Esophagus squamous epithelium (tissue), 5 donors: ENCODE data around the gene APH1B. TPM values are rescaled to one million over a fixed set of nuclear protein-coding genes. Genes with fewer than 3 reads are reported as not detected.

Source experiments
- DNase-seq: peaks from one replicate; lab custom pipeline; 2025; lab: John Stamatoyannopoulos, UW
- H3K27ac ChIP-seq, 4 donors: fragments of 200-600 bp; sonication (generic); one replicate each; pipeline ENCODE4 v1.5.1; 2016 to 2019; ENCODE audit warnings: mild to moderate bottlenecking in 1 of 4
- H3K27me3 ChIP-seq, 4 donors: fragments of 200-600 bp; sonication (generic); 1 replicate in 3 of 4; 2 replicates in 1 of 4; pipeline versions ENCODE4 v1.5.1 to v1.6.0; 2017 to 2021; ENCODE audit warnings: antibody characterized with exemption in 1 of 4
- H3K36me3 ChIP-seq, 3 donors: fragments of 200-600 bp; sonication (generic); one replicate each; pipeline ENCODE4 v1.5.1; 2016 to 2019
- H3K4me1 ChIP-seq, 3 donors: fragments of 200-600 bp; sonication (generic); one replicate each; pipeline ENCODE4 v1.5.1; 2017 to 2019
- H3K4me3 ChIP-seq, 4 donors: fragments of 200-600 bp; sonication (generic); 1 replicate in 3 of 4; 2 replicates in 1 of 4; pipeline ENCODE4 v1.5.1; 2016 to 2019; ENCODE audit warnings: mild to moderate bottlenecking in 2 of 4, moderate library complexity in 1 of 4
- H3K9me3 ChIP-seq, 3 donors: fragments of 200-600 bp; sonication (generic); one replicate each; pipeline ENCODE4 v1.5.1; 2016 to 2019
- POLR2A ChIP-seq, 4 donors: fragments of 450-650 bp; IDR thresholded peaks; one replicate each; pipeline ENCODE4 v1.6.1; 2017; ENCODE audit warnings: antibody characterized with exemption in 4 of 4, mild to moderate bottlenecking in 4 of 4, moderate library complexity in 3 of 4
- WGBS, 2 donors: methylation state at CpG; one replicate each; pipeline ENCODE4 v1.1.5; 2018; 5-methylcytosine and 5-hydroxymethylcytosine counted together
- intact Hi-C: fragments of 100-400 bp; cut with DNase I; formaldehyde crosslinking; loops from one replicate; pipeline ENCODE4 v1.15.0; 2022
- total RNA-seq, 4 donors: library from RNA; depleted of rRNA; stranded (reverse); fragments of >200 nt; gene quantifications; one replicate each; pipeline ENCODE4 v1.1.0, GENCODE V29; 2016
- TF ChIP-seq, protein P1 (sequence below), 6 experiments: fragments of 450-650 bp in 4 of 6; fragments of 200-600 bp in 2 of 6; sonication (generic) in 2 of 6; IDR thresholded peaks; one replicate each; pipeline ENCODE4 v1.5.1; 2016 to 2019; ENCODE audit warnings: antibody characterized with exemption in 6 of 6, mild to moderate bottlenecking in 4 of 6, moderate library complexity in 4 of 6
- donor health status: DM: yes; HTN: yes; CAD: no.

APH1B gene
- total RNA-seq, 4 donors from 2014 or later = 0.53 to 7.8 (median 3.3) TPM

DNA sequence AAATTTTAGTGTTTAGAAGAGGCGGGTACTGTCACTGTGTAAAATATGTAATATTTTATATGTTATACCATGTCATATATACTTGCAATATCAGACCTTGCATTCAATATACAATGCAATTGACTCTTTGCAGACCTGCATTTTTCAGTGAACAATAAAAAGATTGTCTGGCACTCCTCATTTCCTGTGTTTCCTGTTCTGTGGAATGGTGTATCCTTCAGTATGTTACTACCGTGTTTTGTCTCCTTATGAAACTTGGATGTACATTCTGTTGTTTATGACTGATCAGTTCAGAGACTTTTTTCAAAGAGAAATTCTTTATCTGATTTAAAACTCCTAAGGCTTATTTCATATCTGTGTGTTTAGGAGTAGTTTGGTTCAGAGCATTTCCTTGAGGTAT lies 31.5 kb downstream of the APH1B start:
- intact Hi-C loops = no loop called here
- Histone ChIP-seq H3K27ac (no peak overlapping the region), H3K36me3 (peaks cover 0 to 26% (median 0%) of the 10 kb centered on the region in 3 donors), H3K27me3 (no peaks in the 10 kb centered on the region), H3K9me3 (no peaks in the 10 kb centered on the region), H3K4me1 (peaks cover 0 to 18% (median 0%) of the 10 kb centered on the region in 3 donors), H3K4me3 (no peak overlapping the region)
- WGBS, 2 donors = 70 to 71% methylated on average over 2 of the region's 2 CpGs
- DNase-seq = no peak
- TF ChIP-seq, protein P1, sequence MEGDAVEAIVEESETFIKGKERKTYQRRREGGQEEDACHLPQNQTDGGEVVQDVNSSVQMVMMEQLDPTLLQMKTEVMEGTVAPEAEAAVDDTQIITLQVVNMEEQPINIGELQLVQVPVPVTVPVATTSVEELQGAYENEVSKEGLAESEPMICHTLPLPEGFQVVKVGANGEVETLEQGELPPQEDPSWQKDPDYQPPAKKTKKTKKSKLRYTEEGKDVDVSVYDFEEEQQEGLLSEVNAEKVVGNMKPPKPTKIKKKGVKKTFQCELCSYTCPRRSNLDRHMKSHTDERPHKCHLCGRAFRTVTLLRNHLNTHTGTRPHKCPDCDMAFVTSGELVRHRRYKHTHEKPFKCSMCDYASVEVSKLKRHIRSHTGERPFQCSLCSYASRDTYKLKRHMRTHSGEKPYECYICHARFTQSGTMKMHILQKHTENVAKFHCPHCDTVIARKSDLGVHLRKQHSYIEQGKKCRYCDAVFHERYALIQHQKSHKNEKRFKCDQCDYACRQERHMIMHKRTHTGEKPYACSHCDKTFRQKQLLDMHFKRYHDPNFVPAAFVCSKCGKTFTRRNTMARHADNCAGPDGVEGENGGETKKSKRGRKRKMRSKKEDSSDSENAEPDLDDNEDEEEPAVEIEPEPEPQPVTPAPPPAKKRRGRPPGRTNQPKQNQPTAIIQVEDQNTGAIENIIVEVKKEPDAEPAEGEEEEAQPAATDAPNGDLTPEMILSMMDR (IDR thresholded peaks at IDR 0.05) = no peak
- TF ChIP-seq POLR2A (IDR thresholded peaks at IDR 0.05) = no peak

DNA sequence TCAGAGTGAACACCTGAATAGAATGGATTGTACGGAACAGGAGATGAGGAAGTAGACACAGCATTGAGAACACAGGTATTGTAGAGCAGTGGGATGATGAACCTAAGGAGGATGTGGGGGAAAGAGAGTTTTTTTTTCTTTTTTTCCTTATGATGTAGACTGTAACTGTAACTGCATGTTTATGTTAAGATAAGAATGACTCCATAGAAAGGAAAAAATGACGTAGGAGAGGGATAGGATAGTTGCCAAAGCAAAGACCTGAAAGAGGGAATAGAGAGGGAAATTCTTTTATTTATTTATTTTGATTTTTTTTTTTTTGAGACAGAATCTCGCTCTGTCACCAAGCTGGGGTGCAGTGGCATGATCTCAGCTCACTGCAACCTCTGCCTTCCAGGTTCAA lies 33.2 kb downstream of the APH1B start:
- no peak for TF ChIP-seq POLR2A (IDR thresholded peaks at IDR 0.05)
- DNase-seq = no peak
- Histone ChIP-seq H3K9me3 (no peaks in the 10 kb centered on the region), H3K4me1 (peaks cover 0 to 18% (median 0%) of the 10 kb centered on the region in 3 donors), H3K36me3 (peaks cover 0 to 13% (median 0%) of the 10 kb centered on the region in 3 donors), H3K27ac (no peak overlapping the region), H3K4me3 (no peak overlapping the region), H3K27me3 (no peaks in the 10 kb centered on the region)
- WGBS, 2 donors = 88 to 95% methylated on average over 3 of the region's 3 CpGs
- intact Hi-C loops = no loop called here

DNA sequence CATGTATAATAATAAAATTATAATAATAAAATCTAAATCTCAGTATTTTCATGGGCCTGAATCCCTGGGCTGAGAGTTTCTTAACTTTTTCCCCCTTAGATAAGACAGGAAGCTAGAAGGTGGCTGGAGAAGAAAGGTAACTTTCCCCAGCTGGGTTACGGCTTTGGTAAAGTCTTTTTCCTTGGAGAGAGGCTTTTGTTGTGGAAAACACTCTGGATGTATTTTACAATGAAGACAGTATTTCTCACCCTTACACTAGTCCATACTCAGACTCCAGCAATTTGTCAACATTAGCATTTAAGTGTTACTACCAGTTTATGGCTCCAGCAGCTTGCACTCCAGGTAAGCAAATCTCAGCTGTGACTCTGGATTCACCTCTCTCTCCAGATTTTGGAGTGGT lies 34.9 kb downstream of the APH1B start:
- H3K36me3 ChIP-seq = no peaks in the 10 kb centered on the region
- 89 to 100% methylated on average over 1 of the region's 1 CpG for WGBS, 2 donors
- DNase-seq = no peak
- TF ChIP-seq, protein P1 (IDR thresholded peaks at IDR 0.05) = no peak
- TF ChIP-seq POLR2A (IDR thresholded peaks at IDR 0.05) = no peak
- H3K27me3 ChIP-seq = no peaks in the 10 kb centered on the region
- peaks cover 0 to 9% (median 0%) of the 10 kb centered on the region in 3 donors for H3K4me1 ChIP-seq
- H3K9me3 ChIP-seq = no peaks in the 10 kb centered on the region
- intact Hi-C loops = no loop called here
- no peak overlapping the region for H3K4me3 ChIP-seq
- H3K27ac ChIP-seq = no peak overlapping the region

GRCh38 chr15:63313825-63314224 lies 36.4 kb downstream of the APH1B start:
- no peak for DNase-seq
- Histone ChIP-seq H3K36me3 (no peaks in the 10 kb centered on the region), H3K4me1 (peaks cover 0 to 5% (median 0%) of the 10 kb centered on the region in 3 donors), H3K27ac (no peak overlapping the region), H3K4me3 (no peak overlapping the region), H3K9me3 (no peaks in the 10 kb centered on the region), H3K27me3 (no peaks in the 10 kb centered on the region)
- 85 to 89% methylated on average over 4 of the region's 4 CpGs for WGBS, 2 donors
- no peak for TF ChIP-seq POLR2A (IDR thresholded peaks at IDR 0.05)
- TF ChIP-seq, protein P1 (IDR thresholded peaks at IDR 0.05) = no peak
- intact Hi-C loops = no loop called here

GRCh38 chr15:63314409-63314808 lies 37.0 kb downstream of the APH1B start:
- intact Hi-C loops = no loop called here
- Histone ChIP-seq H3K27me3 (no peaks in the 10 kb centered on the region), H3K4me3 (no peak overlapping the region), H3K4me1 (no peaks in the 10 kb centered on the region), H3K36me3 (no peaks in the 10 kb centered on the region), H3K9me3 (no peaks in the 10 kb centered on the region), H3K27ac (no peak overlapping the region)
- DNase-seq = no peak
- TF ChIP-seq, protein P1 (IDR thresholded peaks at IDR 0.05) = no peak
- no peak for TF ChIP-seq POLR2A (IDR thresholded peaks at IDR 0.05)
- 64 to 68% methylated on average over 2 of the region's 2 CpGs for WGBS, 2 donors

DNA sequence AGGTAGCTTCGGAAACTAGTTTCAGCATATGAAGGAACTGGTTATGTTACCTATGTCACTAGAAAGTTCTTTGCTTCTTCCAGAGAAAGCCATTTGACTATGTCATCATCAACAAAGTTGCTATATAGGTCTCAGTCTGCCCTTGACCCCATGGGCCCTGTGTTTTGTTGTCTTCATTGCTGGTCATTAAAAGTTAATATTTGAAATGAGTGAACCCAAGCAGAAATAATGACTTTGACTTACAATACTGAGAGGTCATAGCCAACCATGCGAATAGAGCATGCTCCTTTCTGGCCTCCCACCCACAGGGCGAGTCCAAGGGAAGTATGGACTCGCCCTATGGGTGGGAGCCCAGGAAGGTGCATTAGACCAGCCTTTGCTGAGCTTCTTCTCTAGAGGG lies 40.9 kb downstream of the APH1B start:
- no peak for DNase-seq
- no peak for TF ChIP-seq POLR2A (IDR thresholded peaks at IDR 0.05)
- TF ChIP-seq, protein P1 (IDR thresholded peaks at IDR 0.05) = no peak
- H3K4me1 ChIP-seq = no peaks in the 10 kb centered on the region
- intact Hi-C loops = no loop called here
- H3K27ac ChIP-seq = no peak overlapping the region
- H3K36me3 ChIP-seq = peaks cover 0 to 3% (median 0%) of the 10 kb centered on the region in 3 donors
- 82 to 87% methylated on average over 4 of the region's 4 CpGs for WGBS, 2 donors
- no peaks in the 10 kb centered on the region for H3K27me3 ChIP-seq
- no peak overlapping the region for H3K4me3 ChIP-seq
- H3K9me3 ChIP-seq = no peaks in the 10 kb centered on the region
